GM19193 (cell line): ENCODE data around the gene APBA1.

ENCODE experiments used
- POLR2A ChIP-seq: IDR thresholded peaks from 4 replicates; pipeline ENCODE4 v1.6.1; 2011; ENCODE audit not compliant: insufficient read depth, insufficient read length; ENCODE audit errors: extremely low read depth

APBA1 gene

DNA sequence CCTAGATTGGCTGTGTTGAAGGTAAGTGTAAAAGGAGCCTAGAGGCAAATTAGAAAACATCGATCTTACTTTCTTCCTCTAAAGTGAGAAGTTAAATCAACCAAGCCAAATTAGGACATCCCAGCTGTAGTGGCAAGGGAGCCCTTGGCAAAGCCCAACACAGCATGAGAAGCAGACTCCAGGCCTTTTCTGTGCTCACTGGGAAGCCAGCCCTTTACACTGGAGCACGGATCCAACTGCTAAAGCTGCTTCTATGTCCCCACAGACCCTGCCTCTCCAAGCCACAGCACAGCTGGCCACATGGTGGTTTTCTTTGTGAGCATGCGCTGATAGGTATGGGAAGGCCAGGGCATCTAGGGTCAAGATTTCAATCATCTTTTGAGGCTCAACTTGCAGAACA, 94.1 kb downstream of the APBA1 start:
- TF ChIP-seq POLR2A, result no peak

DNA sequence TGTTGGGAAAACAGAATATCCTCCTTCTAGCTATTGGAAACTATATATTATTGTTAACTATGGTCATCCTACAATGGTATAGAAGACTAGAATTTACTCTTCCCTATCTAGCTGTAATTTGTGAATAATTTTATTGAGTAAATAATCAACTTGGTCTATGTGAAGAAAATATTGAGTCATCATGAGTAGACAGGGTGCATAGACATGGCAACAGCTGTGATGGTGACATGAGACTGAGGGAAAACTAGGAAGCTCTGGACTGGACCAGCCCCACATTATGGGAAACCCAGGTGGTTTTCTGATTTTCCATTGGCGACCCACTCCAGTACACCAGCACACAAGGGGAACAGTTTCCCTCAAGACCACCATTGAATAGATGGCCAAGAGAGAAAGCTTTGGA, 95.0 kb downstream of the APBA1 start:
- TF ChIP-seq POLR2A, result no peak

GRCh38 chr9:69574057-69574456, 98.1 kb downstream of the APBA1 start:
- TF ChIP-seq POLR2A, result no peak

DNA sequence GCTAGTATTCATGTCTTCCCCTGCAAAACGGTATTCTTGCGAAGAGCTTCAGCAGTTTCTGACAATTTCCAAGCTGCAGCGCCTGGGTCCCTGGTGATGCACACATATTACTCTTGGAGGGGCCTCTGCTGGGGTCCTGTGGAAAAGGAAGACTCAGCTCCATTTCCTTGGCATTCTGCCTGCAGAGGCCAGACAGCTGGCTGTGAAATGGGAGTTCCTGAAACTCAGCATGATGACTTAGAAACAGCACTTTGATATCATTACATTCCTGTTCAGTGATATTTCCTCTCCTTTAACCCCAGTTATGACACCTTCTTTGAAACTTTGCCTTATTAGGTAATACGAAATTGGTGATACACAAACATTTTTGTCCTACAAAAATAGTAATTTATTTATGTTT, 98.5 kb downstream of the APBA1 start:
- TF ChIP-seq POLR2A, result no peak

DNA sequence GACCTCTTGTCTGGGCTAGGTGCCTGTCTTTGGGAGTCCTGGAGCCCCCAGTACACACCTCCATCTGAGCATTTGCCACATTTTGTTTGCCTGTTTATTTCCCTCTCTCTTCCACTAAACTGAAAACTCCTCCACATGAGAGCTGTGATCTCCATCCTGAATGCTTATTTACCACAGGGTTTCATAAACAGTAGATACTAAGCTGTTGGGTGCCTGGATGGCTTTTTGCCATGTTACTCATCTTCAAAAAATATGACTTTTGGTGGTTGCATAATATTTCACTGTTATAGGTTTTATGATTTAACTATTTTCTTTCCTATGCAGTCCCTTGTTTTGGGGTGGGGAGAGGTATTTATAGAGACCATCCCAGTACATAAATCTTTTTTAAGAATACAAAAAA, 99.6 kb downstream of the APBA1 start:
- TF ChIP-seq POLR2A, result no peak

- no peak for TF ChIP-seq POLR2A
Measured at GRCh38 chr9:69571032-69571431, 101.1 kb downstream of the APBA1 start.

DNA sequence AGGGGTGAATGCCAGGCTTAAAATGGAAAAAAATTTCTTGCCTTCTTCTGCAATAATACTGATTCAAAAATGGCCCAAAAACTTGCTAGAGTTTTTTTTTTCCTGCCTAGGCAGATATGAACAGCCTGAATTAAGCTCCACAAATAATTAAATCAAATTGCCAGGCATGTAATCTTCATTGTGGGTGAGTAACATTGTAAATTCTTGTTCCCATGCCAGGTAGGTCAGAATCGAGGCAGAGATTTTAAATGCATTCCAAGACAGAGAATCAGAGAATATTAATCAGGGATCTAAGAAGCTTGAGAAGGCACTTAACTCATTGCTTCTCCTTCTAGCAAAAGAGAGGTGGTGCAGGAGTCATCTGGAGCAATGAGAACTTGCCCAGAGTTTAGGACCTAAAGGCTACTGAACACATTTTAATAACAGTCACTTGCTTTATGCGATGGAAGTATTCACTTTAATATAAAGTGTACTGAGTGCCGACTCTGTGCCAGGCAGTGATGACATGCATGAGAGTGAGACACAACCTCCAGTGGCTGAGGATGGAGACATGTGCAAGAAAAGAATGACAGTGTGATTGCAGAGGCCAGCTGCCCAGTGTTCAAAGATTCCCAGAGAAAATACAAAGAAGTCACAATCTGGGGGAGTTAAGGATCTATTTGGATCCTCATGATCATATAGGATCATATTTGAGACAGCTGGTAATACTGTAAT, 102.3 kb downstream of the APBA1 start:
- TF ChIP-seq POLR2A, result no peak

DNA sequence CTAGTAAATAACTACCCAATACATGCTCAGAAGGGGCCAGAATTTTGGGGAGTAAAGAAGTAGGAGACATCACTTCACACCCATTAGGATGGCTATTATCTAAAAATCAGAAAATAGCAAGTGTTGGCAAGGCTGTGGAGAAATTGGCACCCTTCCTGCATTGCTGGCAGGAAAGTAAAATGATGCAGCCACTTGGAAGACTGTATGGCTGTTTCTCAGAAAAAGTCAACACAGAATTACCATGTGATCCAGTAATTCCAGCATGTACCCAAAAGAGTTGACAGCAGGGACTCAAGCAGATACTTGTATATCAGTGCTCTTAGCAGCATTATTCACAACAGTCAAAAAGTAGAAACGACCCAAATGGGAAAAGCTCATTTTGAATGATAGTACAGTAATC, 107.6 kb downstream of the APBA1 start:
- TF ChIP-seq POLR2A, result no peak

- TF ChIP-seq POLR2A, result no peak
Measured at GRCh38 chr9:69559126-69559525, 113.0 kb downstream of the APBA1 start.

GRCh38 chr9:69556707-69557106, 115.5 kb downstream of the APBA1 start:
- TF ChIP-seq POLR2A, result no peak

DNA sequence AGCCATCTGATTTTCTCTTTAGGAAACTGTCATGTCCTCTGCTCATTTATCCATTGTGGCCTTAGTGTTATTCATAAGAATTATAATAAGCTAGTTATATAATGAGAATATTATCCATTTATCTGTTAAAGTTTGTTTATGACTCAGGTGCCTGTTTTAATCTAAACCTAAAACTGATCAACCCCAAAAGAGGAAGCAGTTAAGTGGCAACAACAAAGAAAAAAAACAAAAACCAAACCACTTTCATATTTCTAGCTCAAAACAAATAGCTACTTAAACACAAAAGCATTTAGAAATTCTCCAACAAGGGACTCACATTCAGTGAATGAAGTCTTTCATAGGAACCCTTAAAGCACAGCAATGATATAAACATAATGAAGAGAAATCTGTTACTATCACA, 116.4 kb downstream of the APBA1 start:
- no peak for TF ChIP-seq POLR2A

DNA sequence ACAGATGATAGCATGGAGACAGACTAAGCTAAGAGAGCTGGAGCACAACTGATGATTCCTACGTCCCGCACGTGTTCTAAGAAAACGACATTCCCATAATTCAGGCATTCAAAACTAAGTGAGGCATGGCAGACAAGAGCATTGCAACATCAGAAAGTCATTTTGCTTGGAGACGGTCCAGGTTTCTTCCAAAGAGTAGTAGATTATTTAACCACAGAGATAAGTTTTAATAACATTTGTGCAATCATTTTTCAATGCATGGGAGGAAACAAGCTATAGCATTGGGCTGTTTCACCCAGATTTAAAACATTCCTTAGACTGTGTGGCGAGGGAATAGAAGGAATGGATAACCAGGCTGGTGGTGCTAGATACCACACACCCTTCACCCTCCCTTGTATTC, 117.2 kb downstream of the APBA1 start:
- no peak for TF ChIP-seq POLR2A

- TF ChIP-seq POLR2A, result no peak
Measured at GRCh38 chr9:69549310-69550202, 122.6 kb downstream of the APBA1 start.

DNA sequence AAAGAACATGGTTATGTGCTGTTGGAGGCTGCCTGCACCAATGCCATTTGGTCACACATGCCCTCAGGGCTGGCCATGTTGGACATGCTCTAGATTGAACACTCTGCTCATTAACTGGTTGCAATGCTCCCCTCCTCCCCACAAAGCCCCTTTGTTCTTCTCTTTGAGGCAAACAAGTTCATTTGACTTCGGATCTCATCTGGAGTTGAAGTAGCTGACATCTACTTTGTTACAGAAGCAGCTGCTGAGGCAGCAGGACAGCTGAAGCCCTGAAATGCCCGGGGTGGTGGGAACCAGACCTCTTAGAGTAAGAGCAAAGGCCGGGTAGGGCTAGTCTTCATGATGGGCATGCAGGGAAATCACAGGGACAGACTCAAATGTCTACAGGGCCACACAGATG, 123.5 kb downstream of the APBA1 start:
- no peak for TF ChIP-seq POLR2A

GRCh38 chr9:69546265-69546664, 125.9 kb downstream of the APBA1 start:
- no peak for TF ChIP-seq POLR2A
